ENCODE measurements around the gene FOXRED1.

GRCh38 chr11:126268708-126269579 lies at the start of gene FOXRED1, which contains the start of gene SRPRA:
- TF ChIP-seq CTCF (IDR thresholded peaks at IDR 0.05) (no peak), POLR2A (IDR thresholded peaks at IDR 0.05) (peak in 1 of 2 donors; percentile 73)

Measured in lower leg skin (tissue), 3 donors.